SJSA1 (cell line): ENCODE data around the gene GCH1. TPM values are rescaled to one million over a fixed set of nuclear protein-coding genes. Genes with fewer than 3 reads are reported as not detected.

Experiments used
- DNase-seq, 2 experiments: peaks; one replicate each; pipeline ENCODE4 v3.0.0-alpha.2; 2015 to 2020; ENCODE audit warnings: low spot score in 2 of 2, low read depth in 1 of 2
- H3K27ac ChIP-seq: fragments of 250-450 bp; sonication (Bioruptor Pico); 2 replicates; pipeline ENCODE4 v1.5.1; 2020; ENCODE audit warnings: mild to moderate bottlenecking, moderate library complexity
- H3K27me3 ChIP-seq: fragments of 250-450 bp; sonication (Bioruptor Pico); replicated peaks from 2 replicates; pipeline ENCODE4 v1.5.1; 2020; ENCODE audit warnings: mild to moderate bottlenecking, moderate library complexity
- H3K36me3 ChIP-seq: fragments of 250-450 bp; sonication (Bioruptor Pico); 2 replicates; pipeline ENCODE4 v1.5.1; 2020; ENCODE audit warnings: mild to moderate bottlenecking
- H3K4me1 ChIP-seq: fragments of 250-450 bp; sonication (Bioruptor Pico); replicated peaks from 2 replicates; pipeline ENCODE4 v1.6.1; 2021; ENCODE audit warnings: mild to moderate bottlenecking
- H3K4me3 ChIP-seq: fragments of 250-450 bp; sonication (Bioruptor Pico); 2 replicates; pipeline ENCODE4 v1.5.1; 2020; ENCODE audit warnings: mild to moderate bottlenecking
- H3K9me3 ChIP-seq: fragments of 250-450 bp; sonication (Bioruptor Pico); replicated peaks from 2 replicates; pipeline ENCODE4 v1.5.1; 2020; ENCODE audit warnings: mild to moderate bottlenecking
- total RNA-seq: library from RNA; depleted of rRNA; stranded (reverse); fragments of >200 nt; shearing (Covaris generic); gene quantifications from 2 replicates; pipeline ENCODE4 v1.2.3, GENCODE V29; 2014

Gene GCH1
- total RNA-seq, 1 experiment from 2014 or later: 1.8 TPM

DNA sequence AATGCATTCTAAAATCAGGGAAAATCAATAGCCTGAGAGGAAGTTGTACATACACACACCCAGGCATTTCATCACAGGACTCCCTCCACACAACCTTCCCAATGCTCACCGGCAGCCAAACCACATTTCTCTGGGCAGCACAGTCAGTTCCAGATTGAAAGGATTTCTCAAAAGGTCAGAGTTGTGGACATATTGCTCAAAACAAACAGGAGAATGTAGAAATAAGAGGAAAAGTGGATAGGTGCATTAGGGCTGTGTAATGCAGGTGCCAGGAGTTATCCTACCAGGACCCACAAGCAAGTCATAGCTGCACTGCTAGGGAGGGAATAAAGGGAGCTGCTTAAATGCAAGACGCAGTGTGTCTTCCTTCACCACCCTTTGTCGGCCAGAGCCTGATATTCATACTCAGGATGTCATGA lies 62.9 kb downstream of the GCH1 start:
- Histone ChIP-seq H3K36me3 (no peaks in the 10 kb centered on the region), H3K9me3 (no peaks in the 10 kb centered on the region), H3K4me3 (no peak overlapping the region), H3K27me3 (no peaks in the 10 kb centered on the region), H3K4me1 (no peaks in the 10 kb centered on the region), H3K27ac (no peak overlapping the region)
- DNase-seq: no peak

DNA sequence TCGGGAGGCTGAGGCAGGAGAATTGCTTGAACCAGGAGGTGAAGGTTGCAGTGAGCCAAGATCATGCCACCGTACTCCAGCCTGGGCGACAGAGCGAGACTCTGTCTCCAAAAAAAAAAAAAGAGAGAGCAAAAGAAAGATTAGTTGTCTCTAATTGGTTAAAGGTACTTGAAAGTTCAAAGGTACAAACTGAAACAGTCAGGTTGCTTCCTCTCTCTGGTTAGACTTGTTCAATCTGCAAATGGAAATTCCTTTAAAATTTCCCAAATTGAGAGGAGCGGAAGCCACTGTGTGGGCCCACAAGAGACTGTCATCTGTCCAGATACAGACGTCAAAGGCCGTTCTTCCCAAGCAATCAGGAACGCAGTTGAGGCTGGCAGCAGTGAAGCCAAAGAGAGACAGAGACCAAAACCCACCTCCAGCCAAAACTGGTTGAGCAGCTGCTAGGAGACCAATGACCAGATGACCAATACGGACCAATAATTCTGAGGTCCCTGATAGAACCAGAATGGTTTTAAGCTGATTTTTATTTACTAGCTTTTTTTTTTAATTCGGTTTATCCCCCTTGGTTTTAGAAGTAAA lies 63.6 kb downstream of the GCH1 start:
- H3K27me3 ChIP-seq: no peaks in the 10 kb centered on the region
- no peaks in the 10 kb centered on the region for H3K36me3 ChIP-seq
- no peaks in the 10 kb centered on the region for H3K4me1 ChIP-seq
- H3K9me3 ChIP-seq: no peaks in the 10 kb centered on the region
- no peak overlapping the region for H3K4me3 ChIP-seq
- no peak for DNase-seq
- no peak overlapping the region for H3K27ac ChIP-seq

DNA sequence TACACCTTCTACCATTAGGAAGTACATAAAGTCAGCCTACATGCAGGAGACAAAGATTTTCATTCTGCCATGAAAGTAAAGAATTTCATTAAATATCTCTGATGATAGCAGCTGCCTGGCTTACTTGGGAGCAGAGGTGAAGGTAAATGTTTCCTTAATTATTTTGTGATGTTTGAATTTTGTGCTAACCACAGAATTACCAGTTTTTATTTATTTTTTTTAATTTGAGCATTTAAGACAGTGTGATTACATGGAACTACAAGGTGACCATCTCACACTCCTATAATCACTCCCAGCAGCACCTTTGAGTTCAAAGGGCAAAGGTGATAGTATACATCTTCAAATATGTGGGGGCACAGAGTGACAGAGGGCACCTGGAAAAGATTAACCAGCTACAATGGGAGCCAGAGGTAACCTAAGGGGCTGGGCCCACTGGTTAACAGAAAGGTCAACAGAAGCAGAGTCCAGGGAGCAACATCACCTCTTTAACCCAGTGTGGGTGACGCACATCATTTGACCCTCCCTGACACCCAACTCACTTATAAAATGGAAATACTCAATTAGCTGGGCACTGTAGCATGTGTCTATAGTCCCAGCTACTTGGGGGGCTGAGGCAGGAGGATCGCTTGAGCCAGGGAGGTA lies 65.0 kb downstream of the GCH1 start:
- Histone ChIP-seq H3K9me3 (no peaks in the 10 kb centered on the region), H3K27me3 (peaks cover 6% of the 10 kb centered on the region), H3K4me3 (no peak overlapping the region), H3K4me1 (no peaks in the 10 kb centered on the region), H3K36me3 (no peaks in the 10 kb centered on the region), H3K27ac (no peak overlapping the region)
- DNase-seq: no peak

DNA sequence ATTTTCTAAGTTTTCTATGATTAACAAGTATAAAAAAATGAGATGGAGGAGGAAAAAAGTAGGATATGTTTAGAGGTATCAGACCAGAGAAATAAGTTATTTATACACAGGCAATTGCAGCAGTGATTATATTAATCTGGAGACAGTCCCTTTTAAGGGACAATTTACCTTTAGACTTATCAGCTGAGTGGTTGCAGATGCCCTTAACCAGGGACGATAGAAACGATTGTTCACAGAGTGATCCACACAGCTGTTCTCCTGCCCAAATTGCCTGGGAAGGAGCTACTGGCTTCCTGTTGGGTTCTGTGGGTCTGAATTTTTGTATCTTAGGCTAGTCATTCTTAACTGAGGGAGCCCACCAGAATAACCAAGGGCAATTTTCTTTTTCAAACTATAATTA lies 66.4 kb downstream of the GCH1 start:
- Histone ChIP-seq H3K27me3 (peaks cover 6% of the 10 kb centered on the region), H3K27ac (no peak overlapping the region), H3K4me3 (no peak overlapping the region), H3K36me3 (no peaks in the 10 kb centered on the region), H3K9me3 (no peaks in the 10 kb centered on the region), H3K4me1 (no peaks in the 10 kb centered on the region)
- no peak for DNase-seq

DNA sequence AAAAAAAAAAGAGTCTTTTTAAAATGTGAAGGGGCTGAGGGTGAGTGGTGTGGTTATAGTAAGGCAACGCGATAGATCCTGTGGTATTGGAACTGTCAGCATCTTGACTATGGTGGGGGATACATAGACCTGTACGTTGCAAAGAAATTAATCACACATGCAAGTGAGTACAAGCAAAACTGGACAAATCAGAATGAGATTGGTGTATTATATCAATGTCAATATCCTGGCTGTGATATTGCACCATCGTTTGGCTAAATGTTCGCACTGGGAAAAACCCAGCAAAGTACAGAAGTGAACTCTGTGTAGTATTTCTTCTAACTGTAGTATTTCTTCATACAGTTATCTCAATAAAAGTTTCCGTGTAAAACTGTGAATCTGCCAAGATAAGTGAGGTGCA lies 67.9 kb downstream of the GCH1 start:
- Histone ChIP-seq H3K27me3 (peaks cover 6% of the 10 kb centered on the region), H3K9me3 (no peaks in the 10 kb centered on the region), H3K36me3 (no peaks in the 10 kb centered on the region), H3K4me3 (no peak overlapping the region), H3K4me1 (no peaks in the 10 kb centered on the region), H3K27ac (no peak overlapping the region)
- no peak for DNase-seq

DNA sequence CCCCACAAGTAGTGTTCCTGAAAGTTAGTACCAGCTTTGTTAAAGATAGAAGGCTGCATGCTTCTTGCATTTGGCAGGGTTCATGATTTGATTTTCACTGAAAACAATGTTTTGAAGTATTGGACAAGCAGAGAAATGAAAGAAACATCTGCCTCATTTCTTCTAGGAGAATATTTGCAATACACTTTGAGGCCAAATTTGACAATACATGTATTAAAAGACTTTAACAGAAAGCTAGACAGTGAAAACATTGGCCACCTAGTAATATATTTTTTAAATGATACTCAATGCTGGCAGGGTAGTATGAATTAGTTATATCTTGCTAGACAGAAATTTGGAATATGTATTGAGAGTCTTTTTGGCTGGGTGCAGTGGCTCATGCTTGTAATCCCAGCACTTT lies 68.5 kb downstream of the GCH1 start:
- no peaks in the 10 kb centered on the region for H3K9me3 ChIP-seq
- no peak for DNase-seq
- H3K36me3 ChIP-seq: no peaks in the 10 kb centered on the region
- H3K27ac ChIP-seq: no peak overlapping the region
- no peaks in the 10 kb centered on the region for H3K4me1 ChIP-seq
- peaks cover 6% of the 10 kb centered on the region for H3K27me3 ChIP-seq
- no peak overlapping the region for H3K4me3 ChIP-seq

DNA sequence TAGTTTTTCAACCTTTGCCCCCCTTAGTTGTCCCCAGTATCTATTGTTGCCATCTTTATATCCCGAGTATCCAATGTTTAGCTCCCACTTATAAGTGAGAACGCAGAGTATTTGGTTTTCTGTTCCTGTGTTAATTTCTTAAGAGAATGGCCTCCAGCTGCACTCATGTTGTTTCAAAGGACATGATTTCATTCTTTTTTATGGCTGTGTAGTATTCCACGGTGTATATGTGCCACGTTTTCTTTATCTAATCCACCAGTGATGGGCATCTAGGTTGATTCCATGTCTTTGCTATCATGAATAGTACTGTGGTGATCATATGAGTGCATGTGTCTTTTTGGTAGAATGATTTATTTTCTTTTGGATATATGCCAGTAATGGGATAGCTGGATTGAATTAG lies 72.0 kb downstream of the GCH1 start:
- no peaks in the 10 kb centered on the region for H3K9me3 ChIP-seq
- H3K4me1 ChIP-seq: no peaks in the 10 kb centered on the region
- no peaks in the 10 kb centered on the region for H3K36me3 ChIP-seq
- DNase-seq: no peak
- H3K27me3 ChIP-seq: peaks cover 6% of the 10 kb centered on the region
- no peak overlapping the region for H3K4me3 ChIP-seq
- H3K27ac ChIP-seq: no peak overlapping the region

DNA sequence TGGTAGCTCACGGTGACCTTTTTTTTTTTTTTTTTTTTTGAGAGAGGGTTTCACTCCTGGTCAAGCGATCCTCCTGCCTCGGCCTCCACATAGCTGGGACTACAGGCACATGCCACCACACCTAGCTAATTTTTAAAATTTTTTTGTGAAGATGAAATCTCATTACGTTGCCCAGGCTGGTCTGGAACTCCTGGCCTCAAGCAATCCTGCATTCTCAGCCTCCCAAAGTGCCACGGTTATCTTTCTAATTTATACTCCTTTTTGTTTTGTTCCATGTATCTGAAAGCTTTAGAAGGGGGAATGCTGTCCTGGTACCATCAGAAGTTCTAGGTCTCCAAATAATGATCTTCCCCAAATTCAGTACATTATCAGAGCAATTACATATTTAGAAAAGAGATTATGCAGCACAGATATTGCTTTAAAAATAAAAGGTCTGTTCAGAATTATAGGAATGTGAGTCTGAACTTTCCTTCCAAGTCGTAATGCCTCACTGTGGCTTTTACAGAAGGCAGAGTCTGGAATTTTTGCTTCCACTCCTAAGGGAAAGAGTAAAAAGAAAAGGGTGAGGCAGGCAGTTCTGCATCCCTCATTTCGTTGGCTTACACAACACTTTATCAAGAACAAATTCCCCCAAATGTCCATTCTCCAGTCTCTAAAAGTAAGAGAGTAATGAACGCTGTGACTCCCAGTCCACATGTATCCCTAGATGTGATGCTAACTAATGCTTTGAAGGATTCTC lies 73.0 kb downstream of the GCH1 start:
- no peak for DNase-seq
- no peaks in the 10 kb centered on the region for H3K36me3 ChIP-seq
- peaks cover 6% of the 10 kb centered on the region for H3K27me3 ChIP-seq

DNA sequence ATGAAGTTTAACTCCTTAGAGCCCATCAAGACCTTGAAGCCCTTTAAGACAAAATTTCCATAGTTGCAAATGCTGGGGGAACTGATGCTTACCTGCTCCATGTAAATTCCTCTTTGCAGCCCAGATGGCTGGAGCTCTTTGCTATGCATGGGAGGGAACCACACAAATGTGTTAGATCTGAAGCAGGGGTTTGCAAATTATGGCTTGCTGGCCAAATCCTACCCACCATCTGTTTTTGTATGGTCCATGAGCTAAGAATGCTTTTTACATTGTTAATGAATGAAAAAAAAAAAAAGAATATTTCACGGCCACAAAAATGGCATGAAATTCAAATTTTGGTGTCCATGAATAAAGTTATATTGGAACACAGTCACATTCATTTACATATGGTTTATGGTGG lies 74.6 kb downstream of the GCH1 start:
- no peaks in the 10 kb centered on the region for H3K4me1 ChIP-seq

More for the DNA sequence above, 73.0 kb downstream of the GCH1 start:
- H3K4me3 ChIP-seq: no peak overlapping the region
- no peak overlapping the region for H3K27ac ChIP-seq
- no peaks in the 10 kb centered on the region for H3K9me3 ChIP-seq
- H3K4me1 ChIP-seq: no peaks in the 10 kb centered on the region

DNA sequence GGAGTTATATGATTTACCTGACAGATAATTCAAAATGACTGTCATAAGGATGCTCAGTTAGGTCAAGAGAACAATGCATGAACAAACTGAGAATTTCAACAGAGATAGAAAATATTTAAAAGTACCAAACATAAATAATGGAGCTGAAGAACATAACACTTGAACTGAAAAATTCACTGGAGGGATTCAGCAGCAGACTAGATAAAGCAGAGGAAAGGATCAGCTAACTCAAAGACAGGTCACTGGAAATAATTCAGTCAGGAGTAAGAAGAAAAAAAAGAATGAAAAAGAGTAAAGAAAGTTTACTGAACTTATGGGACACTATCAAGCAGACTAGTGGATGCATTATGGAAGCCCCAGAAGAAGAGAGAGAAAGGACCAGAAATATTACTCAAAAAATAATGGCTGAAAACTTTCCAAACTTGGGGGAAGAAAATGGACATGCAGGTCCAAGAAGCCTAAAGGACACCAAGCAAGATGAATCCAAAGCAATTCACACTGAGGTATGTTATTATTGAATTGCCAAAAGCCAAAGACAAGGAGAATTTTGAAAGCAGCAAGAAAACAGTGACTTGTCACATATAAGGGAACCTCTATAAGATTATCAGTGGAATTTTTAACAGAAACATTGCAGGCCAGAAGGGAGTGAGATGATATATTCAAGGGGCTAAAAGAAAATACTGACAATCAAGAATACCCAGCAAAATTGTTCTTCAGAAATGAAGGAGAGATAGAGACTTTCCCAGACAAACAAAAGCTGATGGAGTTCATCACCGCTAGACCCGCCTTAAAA lies 78.7 kb downstream of the GCH1 start:
- no peak overlapping the region for H3K27ac ChIP-seq
- no peaks in the 10 kb centered on the region for H3K36me3 ChIP-seq
- H3K27me3 ChIP-seq: no peaks in the 10 kb centered on the region
- H3K9me3 ChIP-seq: 0 out of 2 replicates have a peak, but pooled peaks cover 2% of the 10 kb centered on the region
- 0 out of 2 replicates have a peak, but pooled peaks cover under 1% of the 10 kb centered on the region for H3K4me1 ChIP-seq
- DNase-seq: no peak
- no peak overlapping the region for H3K4me3 ChIP-seq

More for the DNA sequence above, 74.6 kb downstream of the GCH1 start:
- Histone ChIP-seq H3K27ac (no peak overlapping the region), H3K4me3 (no peak overlapping the region), H3K9me3 (0 out of 2 replicates have a peak, but pooled peaks cover 2% of the 10 kb centered on the region), H3K27me3 (peaks cover 2% of the 10 kb centered on the region; the same call in 1 of the 2 replicates), H3K36me3 (no peaks in the 10 kb centered on the region)
- no peak for DNase-seq

DNA sequence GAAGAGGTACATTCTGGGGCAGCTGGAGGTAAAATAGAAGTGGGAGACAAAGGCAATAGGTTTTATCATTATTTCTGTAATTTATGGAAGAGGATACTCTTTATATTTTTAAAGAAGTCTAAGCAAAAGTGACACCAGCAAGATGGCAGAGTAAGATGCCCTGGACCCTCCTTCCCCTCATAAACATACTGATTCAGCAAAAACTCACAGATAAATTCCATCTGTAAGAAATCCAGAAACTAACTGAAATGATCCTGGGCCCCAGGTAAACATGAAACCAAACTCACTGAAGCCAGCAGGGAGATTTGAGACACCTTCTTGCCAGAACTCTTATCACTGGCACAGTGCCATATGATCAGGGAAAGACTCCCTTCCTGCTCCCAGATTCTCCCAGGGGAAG lies 79.9 kb downstream of the GCH1 start:
- no peaks in the 10 kb centered on the region for H3K27me3 ChIP-seq

DNA sequence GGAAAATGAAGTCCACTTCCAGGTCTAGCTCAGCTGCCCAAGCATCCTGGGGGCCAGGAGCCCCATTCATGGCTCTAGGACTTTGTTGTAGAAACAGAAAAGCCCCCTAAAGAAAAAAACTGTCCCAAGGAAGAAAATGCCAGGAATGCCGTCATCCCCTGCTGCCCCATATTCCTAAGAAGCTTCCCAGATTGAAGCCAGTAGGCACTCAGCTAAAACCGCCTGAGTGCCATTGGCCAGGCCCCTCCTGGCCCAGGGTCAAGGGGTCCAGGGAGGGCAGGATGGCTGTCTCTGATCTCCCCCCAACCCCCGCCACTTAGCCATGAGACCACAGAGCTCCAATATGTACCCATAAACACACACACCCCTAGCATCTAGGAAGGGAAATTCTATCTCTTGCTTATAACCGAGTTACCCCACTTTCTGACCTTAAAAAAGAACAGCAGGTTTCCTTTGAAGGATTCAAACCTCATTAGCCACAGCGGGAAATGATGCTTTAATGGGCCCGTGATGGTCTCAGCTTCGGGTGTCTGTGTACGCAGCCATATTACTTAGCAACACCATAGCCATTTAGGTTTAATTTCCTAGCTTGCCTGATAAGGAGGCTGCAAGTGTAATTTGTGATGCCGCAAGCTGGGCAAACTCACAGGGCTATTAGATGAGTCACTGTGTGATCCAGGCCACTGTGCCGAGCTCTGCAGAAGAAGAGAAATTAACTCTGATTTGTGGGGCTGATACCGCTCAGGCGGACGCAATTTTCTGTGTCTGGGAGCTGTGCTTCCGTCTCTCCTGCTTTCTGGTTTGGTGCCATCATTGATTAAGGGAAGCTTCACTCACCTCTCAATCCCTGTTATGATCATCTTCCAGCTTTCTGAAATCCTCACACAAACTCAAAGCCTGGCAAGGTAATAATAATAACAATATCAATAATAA lies 84.2 kb downstream of the GCH1 start:
- Histone ChIP-seq H3K4me1 (0 out of 2 replicates have a peak, but pooled peaks cover 3% of the 10 kb centered on the region), H3K27ac (no peak overlapping the region), H3K36me3 (no peaks in the 10 kb centered on the region)

More for the DNA sequence above, 79.9 kb downstream of the GCH1 start:
- no peak for DNase-seq
- 0 out of 2 replicates have a peak, but pooled peaks cover 2% of the 10 kb centered on the region for H3K9me3 ChIP-seq
- no peaks in the 10 kb centered on the region for H3K36me3 ChIP-seq
- H3K27ac ChIP-seq: no peak overlapping the region
- H3K4me3 ChIP-seq: no peak overlapping the region
- 0 out of 2 replicates have a peak, but pooled peaks cover 3% of the 10 kb centered on the region for H3K4me1 ChIP-seq

DNA sequence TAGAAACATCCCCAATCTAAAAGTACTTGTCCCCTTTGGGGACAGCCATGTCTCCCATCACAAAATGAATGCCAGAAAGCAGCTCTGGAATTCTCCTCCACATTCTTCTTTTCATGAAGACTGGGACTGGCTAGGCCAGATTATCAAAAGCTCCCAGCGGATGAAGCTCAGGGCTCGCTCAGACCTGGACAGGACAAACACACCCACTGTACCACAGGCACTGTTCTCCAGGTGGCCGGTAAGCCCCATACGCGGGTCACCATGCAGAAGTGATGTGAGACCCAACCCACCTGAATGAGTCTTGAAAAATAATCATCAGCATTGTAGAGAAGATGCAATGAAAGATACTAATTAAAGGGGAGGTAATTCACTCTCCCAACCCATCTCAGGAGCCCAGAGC lies 85.1 kb downstream of the GCH1 start:
- Histone ChIP-seq H3K27ac (no peak overlapping the region), H3K4me1 (0 out of 2 replicates have a peak, but pooled peaks cover 3% of the 10 kb centered on the region), H3K27me3 (no peaks in the 10 kb centered on the region), H3K9me3 (no peaks in the 10 kb centered on the region), H3K4me3 (no peak overlapping the region), H3K36me3 (no peaks in the 10 kb centered on the region)
- DNase-seq: no peak

More for the DNA sequence above, 84.2 kb downstream of the GCH1 start:
- no peak overlapping the region for H3K4me3 ChIP-seq
- H3K27me3 ChIP-seq: no peaks in the 10 kb centered on the region
- DNase-seq: peak in 1 of 2 experiments; percentile 12
- H3K9me3 ChIP-seq: no peaks in the 10 kb centered on the region
